ENCODE results near the gene PRKCG.

PRKCG gene

GRCh38 chr19:53853707-53854106 lies 28.3 kb upstream of the PRKCG start:
- H3K4me3 Mint-ChIP-seq, result no peak overlapping the region
- H3K27ac Mint-ChIP-seq, result no peak overlapping the region
- H3K9me3 Mint-ChIP-seq, result no peaks in the 10 kb centered on the region
- no peak for TF ChIP-seq CTCF (IDR thresholded peaks at IDR 0.05)
- no peak for DNase-seq
- no peaks in the 10 kb centered on the region for H3K4me1 Mint-ChIP-seq
- no peaks in the 10 kb centered on the region for H3K36me3 Mint-ChIP-seq (ENCODE audit: low read depth)
- peaks cover 27% of the 10 kb centered on the region for H3K27me3 Mint-ChIP-seq (ENCODE audit: low read depth, poor library complexity)

- Mint-ChIP-seq H3K27me3 (ENCODE audit: low read depth, poor library complexity) (peaks cover 7% of the 10 kb centered on the region), H3K9me3 (no peaks in the 10 kb centered on the region), H3K27ac (no peak overlapping the region), H3K4me3 (no peak overlapping the region), H3K4me1 (peaks cover 22% of the 10 kb centered on the region), H3K36me3 (ENCODE audit: low read depth) (no peaks in the 10 kb centered on the region)
- TF ChIP-seq CTCF (IDR thresholded peaks at IDR 0.05), result no peak
- no peak for DNase-seq
Observed at GRCh38 chr19:53864308-53864836, 17.6 kb upstream of the PRKCG start.

- Mint-ChIP-seq H3K4me3 (peak overlapping the region; percentile 99), H3K27me3 (ENCODE audit: low read depth, poor library complexity) (peaks cover 7% of the 10 kb centered on the region), H3K36me3 (ENCODE audit: low read depth) (no peaks in the 10 kb centered on the region), H3K27ac (peak overlapping the region; percentile 98), H3K9me3 (no peaks in the 10 kb centered on the region), H3K4me1 (peaks cover 25% of the 10 kb centered on the region)
- no peak for DNase-seq
- TF ChIP-seq CTCF (IDR thresholded peaks at IDR 0.05), result no peak
Observed at GRCh38 chr19:53865523-53865917, 16.5 kb upstream of the PRKCG start.

- Mint-ChIP-seq H3K27me3 (ENCODE audit: low read depth, poor library complexity) (peaks cover 7% of the 10 kb centered on the region), H3K36me3 (ENCODE audit: low read depth) (peaks cover 3% of the 10 kb centered on the region), H3K9me3 (no peaks in the 10 kb centered on the region), H3K4me1 (peaks cover 31% of the 10 kb centered on the region), H3K4me3 (peak overlapping the region; percentile 99), H3K27ac (peak overlapping the region; percentile 100)
- peak; percentile 79 for DNase-seq
- no peak for TF ChIP-seq CTCF (IDR thresholded peaks at IDR 0.05)
Observed at GRCh38 chr19:53865918-53866864, 15.8 kb upstream of the PRKCG start.

GRCh38 chr19:53866865-53867224 lies 15.2 kb upstream of the PRKCG start:
- no peak for TF ChIP-seq CTCF (IDR thresholded peaks at IDR 0.05)
- H3K4me1 Mint-ChIP-seq, result peaks cover 37% of the 10 kb centered on the region
- peaks cover 9% of the 10 kb centered on the region for H3K36me3 Mint-ChIP-seq (ENCODE audit: low read depth)
- H3K27ac Mint-ChIP-seq, result peak overlapping the region; percentile 100
- H3K27me3 Mint-ChIP-seq (ENCODE audit: low read depth, poor library complexity), result peaks cover 7% of the 10 kb centered on the region
- H3K9me3 Mint-ChIP-seq, result no peaks in the 10 kb centered on the region
- peak overlapping the region; percentile 99 for H3K4me3 Mint-ChIP-seq
- peak; percentile 44 for DNase-seq
